Peyer's patch (tissue), 4 donors: ENCODE results near the gene APOM.

Experiments
- CTCF ChIP-seq, 6 experiments: fragments of 450-650 bp in 4 of 6; fragments of 200-600 bp in 2 of 6; sonication (generic) in 1 of 6; IDR thresholded peaks; one replicate each; pipeline ENCODE4 v1.5.1; 2017 to 2019; ENCODE audit warnings: antibody characterized with exemption in 6 of 6, mild to moderate bottlenecking in 3 of 6, moderate library complexity in 1 of 6
- POLR2A ChIP-seq, 2 donors: fragments of 450-650 bp; IDR thresholded peaks; one replicate each; pipeline ENCODE4 v1.5.1; 2017; ENCODE audit warnings: antibody characterized with exemption in 2 of 2, mild to moderate bottlenecking in 2 of 2, moderate library complexity in 2 of 2

- TF ChIP-seq POLR2A (IDR thresholded peaks at IDR 0.05): no peak
- no peak for TF ChIP-seq CTCF (IDR thresholded peaks at IDR 0.05)
Observed at GRCh38 chr6:31683591-31683990, 27.9 kb downstream of the APOM start.
